CD1c-positive myeloid dendritic cell (primary cell): ENCODE measurements around the gene RPS24.
"Not testable (repeated sequence)": the region's sequence is repeated elsewhere in the genome, so short reads cannot be mapped to it uniquely, and the experiment has no call there.

Source experiments
- DNase-seq: peaks from one replicate; pipeline ENCODE4 v3.0.0-alpha.2; 2016; ENCODE audit errors: extremely low spot score

Gene RPS24

DNA sequence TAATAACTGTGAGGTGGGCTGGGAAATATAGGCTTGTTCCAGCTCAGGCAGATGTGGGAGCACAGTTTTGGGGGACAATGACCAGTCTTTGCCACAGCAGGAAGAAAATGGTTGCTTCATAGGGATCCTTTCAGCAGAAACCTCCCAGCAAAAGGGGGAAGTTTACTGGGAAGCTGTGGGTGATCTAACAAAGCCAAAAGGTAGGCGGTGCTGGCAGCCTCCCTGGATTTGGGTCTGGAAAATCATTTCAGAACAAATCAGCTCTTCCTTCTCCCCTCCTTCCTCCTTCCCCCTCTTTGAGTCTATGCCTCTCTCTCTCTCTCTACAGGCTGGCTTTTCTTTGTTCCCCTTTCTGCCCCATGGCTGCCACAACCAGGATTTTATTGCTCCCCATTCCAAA is 16.2 kb downstream of the RPS24 start:
- peak; percentile 69 for DNase-seq

DNA sequence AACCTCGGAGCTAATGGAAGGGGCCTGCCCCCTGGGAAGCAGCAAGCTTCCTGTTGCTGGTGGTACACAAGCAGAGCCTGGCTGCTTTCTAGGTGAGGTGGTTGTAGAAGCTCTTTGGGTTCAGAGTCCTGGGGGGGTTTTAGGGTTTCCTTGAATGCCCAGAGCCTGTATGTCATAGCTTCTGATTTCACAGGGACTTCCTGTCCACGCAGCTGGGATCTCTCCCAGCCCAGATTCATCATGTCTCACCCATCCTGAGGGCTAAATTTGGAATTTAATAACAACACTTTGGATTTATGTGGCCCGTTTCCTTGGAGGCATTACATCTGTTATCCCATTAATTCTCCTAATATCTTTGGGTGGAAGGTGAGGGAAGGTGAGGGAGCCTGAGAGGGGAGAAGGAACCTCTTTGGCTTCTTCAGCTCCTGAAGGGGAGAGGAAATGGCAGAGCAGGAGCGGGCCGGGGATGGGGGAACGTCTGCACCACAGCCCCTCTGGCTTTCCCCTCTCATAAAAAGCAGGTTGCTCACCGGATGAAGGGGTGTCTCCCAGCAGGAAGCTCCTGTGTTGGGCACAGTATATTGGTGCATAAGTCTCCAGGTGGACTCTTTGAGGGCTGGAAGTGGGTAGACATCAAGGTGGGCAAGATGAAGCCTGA is 19.7 kb downstream of the RPS24 start:
- DNase-seq, result no peak

DNA sequence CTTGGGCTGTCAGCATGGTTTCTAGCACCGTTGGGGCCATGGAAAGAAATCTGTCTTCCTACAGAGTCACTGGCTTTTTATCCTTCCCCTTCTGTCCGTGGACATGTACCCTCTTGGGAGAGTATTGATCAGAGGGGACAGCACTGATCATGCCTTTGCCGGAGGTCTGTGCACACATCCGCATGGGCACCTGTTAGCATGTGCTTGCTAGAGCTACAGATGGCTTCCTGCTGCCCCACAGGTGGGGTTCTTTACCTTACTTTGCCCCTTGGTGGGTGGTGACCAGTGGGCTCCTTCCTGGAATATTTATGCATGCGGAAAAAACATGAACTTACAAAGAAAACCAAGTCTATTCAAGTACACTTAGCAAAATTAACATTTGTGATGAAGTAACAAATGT is 24.9 kb downstream of the RPS24 start:
- DNase-seq, result no peak

DNA sequence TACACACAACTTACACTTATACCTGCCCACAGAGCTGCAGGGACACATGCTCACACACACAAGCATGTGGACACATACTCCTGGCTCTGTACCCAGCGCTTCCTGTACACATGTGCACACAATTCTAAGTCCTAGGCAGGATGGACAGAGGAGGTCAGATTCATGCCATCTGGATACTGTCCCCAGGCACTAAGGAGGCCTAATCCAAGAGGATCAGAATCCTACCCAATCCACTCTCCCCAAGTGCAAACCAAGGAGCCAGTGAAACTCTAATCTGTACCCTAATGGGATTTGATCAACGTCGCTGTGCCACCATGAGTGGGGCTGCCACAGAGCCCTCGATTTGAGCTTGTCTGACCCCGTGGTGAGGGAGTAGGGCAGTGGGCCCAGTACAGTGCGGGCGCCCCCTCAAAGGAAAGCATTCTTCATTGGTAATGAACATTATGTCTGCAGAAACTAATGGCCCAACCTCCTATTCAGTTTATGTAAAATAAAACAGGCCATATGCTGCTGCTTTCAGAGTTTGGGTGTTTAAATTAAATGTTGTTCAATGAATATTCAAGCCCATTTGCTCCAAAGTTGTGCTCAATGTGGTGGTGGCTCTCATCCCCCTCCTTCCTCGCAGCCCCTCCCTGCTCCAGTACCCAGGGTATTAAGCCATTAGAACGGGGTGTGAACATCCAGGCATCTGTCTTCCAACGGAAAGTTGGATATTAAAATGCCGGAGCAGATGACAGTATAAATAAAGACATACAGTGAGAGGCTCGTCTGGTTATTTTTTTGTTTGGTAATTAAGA is 26.4 kb downstream of the RPS24 start:
- no peak for DNase-seq

DNA sequence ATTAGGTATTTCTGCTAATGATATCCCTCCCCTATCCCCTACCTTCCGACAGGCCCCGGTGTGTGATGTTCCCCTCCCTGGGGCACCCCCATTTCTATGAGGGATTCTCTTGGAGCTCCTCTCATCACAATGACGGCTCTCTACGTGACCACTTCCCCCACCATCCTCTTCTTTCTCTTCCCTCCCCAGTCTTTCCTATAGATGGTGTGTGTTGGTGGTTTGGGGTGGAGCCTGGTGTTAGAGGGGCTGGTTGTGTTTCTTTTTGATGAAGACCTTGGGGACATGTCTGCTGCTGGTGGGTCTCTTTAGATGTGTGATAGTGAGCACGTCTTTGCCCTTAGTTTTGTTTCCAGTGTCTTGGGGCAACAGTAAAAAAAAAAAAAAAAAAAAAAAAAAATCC is 28.6 kb downstream of the RPS24 start:
- no peak for DNase-seq

DNA sequence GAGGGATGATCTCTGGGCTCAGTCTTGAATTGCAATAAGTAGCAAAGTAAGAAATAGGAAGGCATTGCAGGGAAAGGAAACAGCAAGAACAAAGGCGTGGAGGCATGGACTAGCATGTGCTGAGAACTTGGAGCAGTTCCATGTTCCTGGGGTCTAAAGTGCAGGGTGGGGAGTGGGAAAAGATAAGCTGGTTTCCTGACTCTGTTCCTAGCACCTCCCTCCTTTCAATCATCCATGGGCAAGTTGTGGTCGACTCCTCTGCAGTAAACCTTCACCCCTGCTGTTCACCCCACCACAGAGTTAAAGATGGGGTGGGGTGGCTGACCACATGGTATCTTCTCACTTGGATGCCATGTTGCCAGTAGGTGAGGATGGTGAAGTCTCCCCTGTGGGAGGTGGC is 29.6 kb downstream of the RPS24 start:
- no peak for DNase-seq

DNA sequence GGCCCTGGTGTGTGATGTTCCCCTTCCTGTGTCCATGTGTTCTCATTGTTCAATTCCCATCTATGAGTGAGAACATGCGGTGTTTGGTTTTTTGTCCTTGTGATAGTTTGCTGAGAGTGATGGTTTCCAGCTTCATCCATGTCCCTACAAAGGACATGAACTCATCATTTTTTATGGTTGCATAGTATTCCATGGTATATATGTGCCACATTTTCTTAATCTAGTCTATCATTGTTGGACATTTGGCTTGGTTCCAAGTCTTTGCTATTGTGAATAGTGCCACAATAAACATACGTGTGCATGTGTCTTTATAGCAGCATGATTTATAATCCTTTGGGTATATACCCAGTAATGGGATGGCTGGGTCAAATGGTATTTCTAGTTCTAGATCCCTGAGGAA is 31.3 kb downstream of the RPS24 start:
- not testable (repeated sequence) for DNase-seq

DNA sequence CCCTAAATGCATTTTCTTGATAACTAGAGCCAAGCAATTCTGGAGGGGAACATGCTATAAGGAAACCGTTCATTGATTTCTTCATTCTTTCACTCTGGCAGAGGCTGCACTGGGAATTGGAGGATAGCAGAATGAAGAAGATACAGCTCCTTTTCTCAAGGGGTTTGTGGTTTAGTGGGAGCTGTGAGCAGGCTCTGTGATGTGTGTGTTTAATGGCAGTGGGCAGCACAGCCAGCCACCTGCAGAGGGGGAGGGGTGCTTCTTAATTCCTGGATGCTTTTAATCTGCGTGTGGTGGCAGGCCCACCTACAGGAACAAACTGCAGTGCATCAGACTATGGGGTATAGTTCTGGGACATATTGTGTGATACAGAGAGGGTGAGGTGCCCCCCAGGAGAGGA is 31.9 kb downstream of the RPS24 start:
- DNase-seq, result no peak

DNA sequence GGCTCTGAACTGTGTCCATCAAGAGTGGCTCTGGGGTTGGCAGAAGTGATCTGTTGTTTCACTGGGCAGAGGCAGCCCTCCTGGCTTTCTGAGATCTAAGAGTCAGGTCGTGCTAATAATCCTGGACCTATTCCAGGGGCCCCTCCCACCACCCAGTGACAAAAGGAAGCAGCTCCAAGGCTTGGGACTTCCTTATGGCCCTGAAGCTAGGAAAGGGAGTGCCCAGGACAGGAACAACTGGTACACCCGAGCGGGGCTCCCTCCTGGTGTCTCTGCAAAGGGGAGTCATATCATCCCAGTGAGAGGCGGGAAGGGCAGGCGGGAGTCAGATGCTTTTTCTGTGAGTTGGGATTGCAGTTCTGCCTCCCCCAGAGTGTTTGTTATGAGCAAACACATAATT is 32.3 kb downstream of the RPS24 start:
- no peak for DNase-seq

DNA sequence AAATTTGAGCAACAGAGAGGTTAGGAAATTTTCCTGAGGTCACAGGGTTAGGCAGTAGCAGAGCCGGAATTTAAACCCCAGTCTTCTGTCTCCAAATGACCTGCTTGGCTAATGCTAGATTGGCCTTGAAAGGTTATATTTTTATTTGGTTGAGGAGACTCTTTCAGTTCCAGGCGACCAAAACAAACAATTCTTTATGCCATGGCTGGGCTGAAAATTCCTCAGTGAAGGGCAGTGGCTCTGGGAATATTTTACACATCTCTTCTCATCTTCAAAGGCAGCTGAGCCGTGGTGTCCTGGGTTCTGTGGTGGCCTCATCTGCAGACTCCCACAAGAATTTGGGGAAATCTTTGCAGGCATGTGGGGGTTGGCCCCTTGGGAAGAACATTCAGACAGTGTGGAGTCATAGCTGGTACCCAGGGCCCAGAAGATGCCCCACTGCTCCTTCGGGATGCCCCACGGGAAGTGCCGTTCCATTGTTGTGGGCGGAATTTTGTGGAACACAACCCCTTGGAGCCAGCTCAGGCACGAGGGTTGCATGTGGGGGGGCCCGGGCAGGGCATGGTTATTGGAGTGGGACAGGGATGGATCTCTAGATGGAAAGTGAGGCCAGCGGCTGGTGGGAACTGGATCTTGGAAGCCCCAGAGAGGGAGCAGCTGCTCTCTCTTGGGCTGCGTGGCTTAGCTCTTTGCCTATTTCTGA is 33.2 kb downstream of the RPS24 start:
- no peak for DNase-seq

DNA sequence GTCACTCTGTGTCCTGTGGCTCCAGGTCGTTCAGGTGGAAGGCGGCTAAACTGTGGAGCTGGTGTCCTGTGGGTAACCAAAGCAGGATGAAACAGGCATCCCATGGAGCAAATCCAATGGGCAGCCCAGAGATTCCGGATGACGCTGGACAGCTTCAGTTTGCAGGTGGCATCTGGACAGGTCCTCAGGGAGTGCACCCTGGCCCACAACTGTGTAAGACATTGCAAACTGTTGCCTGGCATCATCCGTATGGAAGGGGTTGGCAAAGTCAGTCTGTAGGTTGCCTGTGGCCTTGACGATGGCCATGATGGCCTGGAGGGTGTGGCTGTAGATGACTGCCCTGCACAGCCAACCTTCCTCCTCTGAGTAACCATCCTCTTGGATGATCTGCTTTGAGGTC is 35.5 kb downstream of the RPS24 start:
- no peak for DNase-seq

DNA sequence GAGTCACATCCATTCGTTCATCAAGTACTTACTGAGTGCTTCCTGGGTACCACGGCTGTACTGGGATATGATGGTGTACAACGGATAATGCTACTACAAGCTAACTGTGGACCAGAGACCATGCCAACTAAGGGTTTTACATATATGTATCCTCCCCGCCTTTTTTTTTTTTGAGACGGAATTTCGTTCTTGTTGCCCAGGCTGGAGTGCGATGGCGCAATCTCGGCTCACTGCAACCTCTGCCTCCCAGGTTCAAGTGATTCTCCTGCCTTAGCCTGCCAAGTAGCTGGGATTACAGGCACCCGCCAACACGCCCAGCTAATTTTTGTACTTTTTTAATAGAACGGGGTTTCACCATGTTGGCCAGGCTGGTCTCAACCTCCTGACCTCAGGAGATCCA is 36.4 kb downstream of the RPS24 start:
- DNase-seq, result not testable (repeated sequence)

DNA sequence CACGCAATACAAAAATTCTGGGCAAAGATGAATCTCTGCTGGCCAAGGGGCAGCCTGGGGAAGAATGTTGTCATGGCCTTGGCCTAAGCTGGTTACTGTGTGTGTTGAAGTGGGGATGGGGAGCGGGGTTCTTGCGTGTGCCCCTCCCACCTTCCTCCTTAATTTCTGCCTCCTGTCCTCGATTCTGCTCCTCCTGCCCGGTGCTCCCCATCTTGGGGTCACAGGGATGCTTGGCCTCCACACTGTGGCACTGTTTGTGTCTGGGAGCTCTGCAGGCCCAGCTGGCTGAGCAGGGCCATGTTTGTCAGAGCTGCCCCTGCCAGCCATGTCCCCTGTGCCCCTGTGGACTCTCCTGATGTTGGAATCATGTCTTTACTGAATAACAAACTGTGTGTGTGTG is 37.1 kb downstream of the RPS24 start:
- DNase-seq, result no peak

DNA sequence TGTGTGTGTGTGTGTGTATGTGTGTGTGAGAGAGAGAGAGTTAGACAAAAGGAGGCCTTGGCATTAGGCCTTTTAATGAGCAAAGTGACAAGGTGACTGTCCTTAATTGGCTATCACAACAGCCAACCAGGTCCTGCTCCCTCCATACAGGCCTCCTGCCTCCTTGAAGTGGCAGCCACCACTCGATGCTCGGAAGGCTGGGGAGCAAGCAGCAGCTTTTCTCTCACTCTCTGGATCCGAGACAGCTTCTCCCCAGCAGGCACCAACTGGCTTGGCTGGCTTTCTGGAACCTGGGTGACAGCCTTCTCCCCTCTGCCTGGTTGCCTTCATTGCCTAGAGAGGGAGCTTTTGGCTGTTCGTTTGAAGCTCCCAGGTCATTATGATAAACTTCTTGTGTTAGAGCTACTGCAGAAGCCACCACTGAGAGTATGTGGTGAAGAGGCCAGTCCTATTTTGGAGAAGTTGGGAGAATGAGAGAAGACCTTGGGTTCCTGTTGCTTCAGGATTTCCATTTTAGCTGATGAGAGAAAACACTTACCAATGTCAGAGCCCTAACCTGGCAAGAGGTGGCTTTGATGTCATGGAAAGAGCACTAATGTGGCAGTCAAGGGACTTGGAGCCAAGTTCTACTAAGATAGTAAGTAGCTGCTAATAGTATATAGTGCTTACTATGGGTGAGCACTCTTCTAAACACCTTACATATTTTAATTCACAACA is 37.6 kb downstream of the RPS24 start:
- DNase-seq, result no peak

DNA sequence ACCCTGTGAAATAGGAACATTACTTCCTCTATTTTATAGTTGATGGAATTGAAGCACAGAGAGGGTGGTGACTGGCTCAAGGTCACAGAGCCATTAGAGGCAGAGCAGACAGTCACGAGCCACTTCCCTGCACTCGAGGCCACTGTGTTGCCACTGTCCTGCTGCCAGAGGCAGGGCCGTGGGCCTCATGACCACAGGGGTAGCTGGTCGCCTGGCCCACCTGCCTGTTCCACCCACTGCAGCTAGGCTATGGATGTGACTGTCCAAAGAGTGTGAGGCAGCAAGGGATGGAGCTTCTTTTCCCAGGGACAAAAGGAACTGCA is 38.2 kb downstream of the RPS24 start:
- no peak for DNase-seq

DNA sequence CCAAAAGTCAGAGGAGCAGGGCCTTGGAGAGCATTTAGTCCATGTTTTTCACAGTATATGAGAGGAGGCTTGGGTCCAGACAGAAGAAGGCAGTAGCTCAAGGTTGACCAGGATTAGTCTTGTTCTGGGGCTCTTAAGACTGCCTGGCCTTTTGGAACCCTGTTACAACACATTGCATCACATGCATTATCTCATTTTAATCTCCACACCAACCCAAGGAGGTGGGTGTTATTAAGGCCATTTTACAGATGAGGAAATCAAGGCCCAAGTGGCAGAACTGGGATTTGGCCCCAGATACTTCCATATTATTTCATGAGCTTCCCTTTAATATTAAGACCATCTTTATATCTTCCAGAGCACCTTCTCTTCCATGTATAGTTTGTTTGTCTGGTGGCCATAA is 38.8 kb downstream of the RPS24 start:
- no peak for DNase-seq

DNA sequence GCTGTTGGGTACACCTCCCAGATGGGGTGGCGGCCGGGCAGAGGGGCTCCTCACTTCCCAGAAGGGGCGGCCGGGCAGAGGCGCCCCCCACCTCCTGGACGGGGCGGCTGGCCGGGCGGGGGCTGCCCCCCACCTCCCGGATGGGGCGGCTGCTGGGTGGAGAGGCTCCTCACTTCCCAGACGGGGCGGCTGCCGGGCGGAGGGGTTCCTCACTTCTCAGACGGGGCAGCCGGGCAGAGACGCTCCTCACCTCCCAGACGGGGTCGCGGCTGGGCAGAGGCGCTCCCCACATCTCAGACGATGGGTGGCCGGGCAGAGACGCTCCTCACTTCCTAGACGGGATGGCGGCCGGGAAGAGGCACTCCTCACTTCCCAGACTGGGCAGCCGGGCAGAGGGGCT is 42.1 kb downstream of the RPS24 start:
- DNase-seq, result not testable (repeated sequence)

DNA sequence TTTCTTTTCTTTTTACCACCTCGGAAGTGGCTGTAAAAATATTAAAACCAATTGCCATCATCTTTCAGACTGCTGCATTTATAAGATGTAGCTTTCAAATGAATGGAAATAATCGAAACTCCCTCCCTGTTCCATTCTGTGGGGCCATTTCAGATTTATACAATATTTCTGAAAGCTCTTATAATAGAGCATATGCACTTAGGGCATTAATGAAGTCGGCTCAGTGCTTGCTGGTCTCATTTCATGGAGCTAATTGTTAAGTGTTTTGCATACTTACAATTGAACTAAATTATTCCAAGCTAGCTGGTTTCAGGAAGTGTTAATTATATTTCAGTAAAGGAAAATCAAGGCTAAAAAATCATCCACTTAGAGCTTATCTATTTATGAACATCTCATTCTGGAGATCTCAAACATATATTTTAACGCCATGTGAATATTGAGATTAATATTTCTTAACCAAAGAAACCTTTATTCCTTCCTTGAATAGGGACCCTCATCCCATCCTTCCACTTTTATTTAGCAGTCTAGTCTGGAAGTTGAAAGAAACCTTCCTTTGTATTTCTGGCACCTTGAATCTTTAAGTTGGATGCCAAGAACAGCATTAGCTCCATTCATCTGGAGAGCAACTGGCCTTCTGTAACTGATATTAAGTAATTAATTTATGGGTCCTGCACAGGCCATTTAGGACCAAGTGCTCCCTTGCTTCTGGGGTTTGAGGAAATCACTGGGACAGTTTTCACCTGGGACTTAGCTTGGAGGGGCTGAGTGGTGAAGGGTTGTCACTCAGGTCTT is 45.1 kb downstream of the RPS24 start:
- DNase-seq, result no peak

DNA sequence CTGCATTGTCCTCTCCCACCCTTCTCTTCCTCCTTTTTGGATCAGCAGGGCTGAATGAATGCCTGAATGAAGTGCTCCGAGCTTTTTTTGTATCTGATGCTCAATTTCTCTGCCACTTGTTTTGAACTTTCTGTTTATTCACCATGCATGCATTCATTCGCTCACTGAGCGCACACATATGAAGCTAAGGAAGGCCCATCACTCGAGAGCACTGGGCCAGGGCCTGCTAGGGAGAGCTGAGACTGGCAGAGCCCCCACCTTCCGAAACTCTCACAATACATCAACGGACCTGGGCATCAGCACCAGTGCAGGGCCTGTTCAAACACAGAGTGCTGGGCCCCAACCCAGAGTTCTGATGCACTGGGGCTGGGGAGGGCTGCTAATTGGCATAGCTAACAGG is 45.7 kb downstream of the RPS24 start:
- DNase-seq, result no peak

DNA sequence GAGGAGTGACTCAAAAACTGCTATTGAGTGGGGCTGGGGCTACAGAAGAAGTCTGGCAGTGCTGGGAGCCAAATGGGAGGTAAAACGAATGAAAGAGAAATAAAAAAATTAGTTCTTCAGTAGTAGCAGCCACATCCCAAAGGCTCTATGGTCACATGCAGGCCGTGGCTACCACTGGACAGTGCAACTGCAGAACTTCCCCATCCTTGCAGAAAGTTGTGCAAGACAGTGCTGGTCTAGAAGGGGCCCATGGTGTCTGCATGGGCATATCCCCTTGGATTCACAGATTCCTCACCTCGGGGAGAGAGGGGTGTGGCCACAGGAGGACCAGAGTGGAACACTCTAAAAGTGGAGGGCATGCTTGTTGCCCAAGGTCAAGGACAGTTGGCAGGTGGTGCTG is 47.6 kb downstream of the RPS24 start:
- no peak for DNase-seq

DNA sequence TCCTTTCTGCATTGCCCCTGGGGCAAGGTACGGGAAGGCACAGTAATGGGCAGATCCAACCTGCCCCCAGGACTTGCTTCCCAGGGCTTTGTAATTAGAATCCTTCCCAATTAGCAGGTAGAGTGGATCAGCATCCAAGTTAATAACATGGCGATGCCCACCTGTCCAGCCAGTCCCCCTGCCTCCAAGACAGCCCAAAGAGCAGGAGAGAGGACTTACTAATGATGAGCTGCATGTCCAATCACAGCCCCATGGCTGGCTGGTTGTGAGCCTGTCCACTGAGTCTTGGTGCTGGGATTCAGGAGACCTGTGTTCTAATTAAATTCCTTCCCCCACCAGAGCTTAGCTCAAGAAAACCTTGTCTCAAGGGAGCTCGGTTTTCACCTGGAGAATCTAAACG is 49.0 kb downstream of the RPS24 start:
- DNase-seq, result no peak
